ENCODE data around the gene THOC6. TPM values are rescaled to one million over a fixed set of nuclear protein-coding genes. Genes with fewer than 3 reads are reported as not detected.
"Not testable (repeated sequence)": the region's sequence is repeated elsewhere in the genome, so short reads cannot be mapped to it uniquely, and the experiment has no call there.

THOC6 gene
- total RNA-seq, 2 donors from 2014 or later = 45.8 to 52.4 TPM

GRCh38 chr16:3053330-3053710 lies 29.5 kb downstream of the THOC6 start:
- WGBS, 2 experiments (ENCODE audit: insufficient coverage in 1 of 2, insufficient read length in 1 of 2) = 86 to 93% methylated on average over 4 to 9 of the region's 13 CpGs
- Mint-ChIP-seq H3K27me3 (ENCODE audit: insufficient read depth) (peaks cover 51% of the 10 kb centered on the region), H3K36me3 (ENCODE audit: low read depth) (peaks cover 18% of the 10 kb centered on the region)
- H3K27ac Mint-ChIP-seq; H3K27ac ChIP-seq (ENCODE audit: low read depth, low read length); H3K9me3 ChIP-seq (ENCODE audit: control insufficient read depth, low read length); H3K27me3 ChIP-seq (ENCODE audit: control insufficient read depth, insufficient read depth, low read length, poor library complexity, severe bottlenecking); DNase-seq; H3K4me1 ChIP-seq (ENCODE audit: control insufficient read depth, insufficient read depth, low read length); H3K4me3 ChIP-seq (ENCODE audit: low read length); H3K9me3 Mint-ChIP-seq; H3K4me3 Mint-ChIP-seq; H3K9ac ChIP-seq (ENCODE audit: extremely low read depth, low read length, poor library complexity, severe bottlenecking); H3K4me1 Mint-ChIP-seq; H3K36me3 ChIP-seq (ENCODE audit: control insufficient read depth, insufficient read depth, low read length): not testable (repeated sequence)
- peak; percentile 24 for TF ChIP-seq CTCF (conservative IDR thresholded peaks at IDR 0.05)

- H3K36me3 Mint-ChIP-seq (ENCODE audit: low read depth) = peaks cover 18% of the 10 kb centered on the region
- Histone ChIP-seq H3K36me3 (ENCODE audit: control insufficient read depth, insufficient read depth, low read length) (no peaks in the 10 kb centered on the region), H3K4me1 (ENCODE audit: control insufficient read depth, insufficient read depth, low read length) (no peaks in the 10 kb centered on the region), H3K27ac (ENCODE audit: low read depth, low read length) (no peak overlapping the region), H3K9me3 (ENCODE audit: control insufficient read depth, low read length) (no peaks in the 10 kb centered on the region), H3K27me3 (ENCODE audit: control insufficient read depth, insufficient read depth, low read length, poor library complexity, severe bottlenecking) (peaks cover 3% of the 10 kb centered on the region), H3K9ac (ENCODE audit: extremely low read depth, low read length, poor library complexity, severe bottlenecking) (no peak overlapping the region), H3K4me3 (ENCODE audit: low read length) (no peak overlapping the region)
- H3K27me3 Mint-ChIP-seq (ENCODE audit: insufficient read depth) = peaks cover 39% of the 10 kb centered on the region
- DNase-seq = no peak
- no peak overlapping the region for H3K4me3 Mint-ChIP-seq
- H3K4me1 Mint-ChIP-seq = peaks cover 7% of the 10 kb centered on the region
- H3K9me3 Mint-ChIP-seq = no peaks in the 10 kb centered on the region
- H3K27ac Mint-ChIP-seq = no peak overlapping the region
- no peak for TF ChIP-seq CTCF (conservative IDR thresholded peaks at IDR 0.05)
- WGBS, 2 experiments (ENCODE audit: insufficient coverage in 1 of 2, insufficient read length in 1 of 2) = 88 to 90% methylated on average over 16 to 17 of the region's 17 CpGs
Observed at GRCh38 chr16:3054965-3055733, 31.3 kb downstream of the THOC6 start.

- H3K4me3 Mint-ChIP-seq; H3K4me3 ChIP-seq (ENCODE audit: low read length); H3K4me1 Mint-ChIP-seq; H3K27me3 ChIP-seq (ENCODE audit: control insufficient read depth, insufficient read depth, low read length, poor library complexity, severe bottlenecking); H3K9me3 ChIP-seq (ENCODE audit: control insufficient read depth, low read length); H3K9ac ChIP-seq (ENCODE audit: extremely low read depth, low read length, poor library complexity, severe bottlenecking); H3K4me1 ChIP-seq (ENCODE audit: control insufficient read depth, insufficient read depth, low read length); H3K36me3 ChIP-seq (ENCODE audit: control insufficient read depth, insufficient read depth, low read length); H3K9me3 Mint-ChIP-seq; H3K27ac ChIP-seq (ENCODE audit: low read depth, low read length); H3K27ac Mint-ChIP-seq; DNase-seq: not testable (repeated sequence)
- peaks cover 18% of the 10 kb centered on the region for H3K36me3 Mint-ChIP-seq (ENCODE audit: low read depth)
- H3K27me3 Mint-ChIP-seq (ENCODE audit: insufficient read depth) = peaks cover 36% of the 10 kb centered on the region
- 73 to 100% methylated on average over 1 to 9 of the region's 9 CpGs for WGBS, 2 experiments (ENCODE audit: insufficient coverage in 1 of 2, insufficient read length in 1 of 2)
Observed at GRCh38 chr16:3055734-3056115, 31.9 kb downstream of the THOC6 start.

All from endodermal cell (in vitro differentiated cells).